Measurements from ENCODE around the gene C2CD2L. TPM values are rescaled to one million over a fixed set of nuclear protein-coding genes. Genes with fewer than 3 reads are reported as not detected.

The C2CD2L gene
- total RNA-seq, 2 experiments from 2014 or later = 10.6 to 19.0 TPM

GRCh38 chr11:119108857-119109221 is 1.7 kb downstream of the C2CD2L start:
- no peak overlapping the region for H2AFZ ChIP-seq (ENCODE audit: low read length)
- intact Hi-C loops (cut with micrococcal nuclease; ENCODE audit: unreplicated experiment) = loop anchor here (1.0 kb wide), 1 partner anchor 12 kb away; the partner anchor contains the start of gene HINFP

GRCh38 chr11:119109843-119110242 is 2.7 kb downstream of the C2CD2L start:
- H3K9me2 ChIP-seq (ENCODE audit: insufficient read depth, low read length) = no peaks in the 10 kb centered on the region
- intact Hi-C loops (cut with micrococcal nuclease; ENCODE audit: unreplicated experiment) = no loop called here
- BruUV-seq (replicated peaks) = no TSS peak
- no peak overlapping the region for H3K4me3 ChIP-seq (ENCODE audit: low read depth, low read length, poor library complexity, severe bottlenecking)
- no peak overlapping the region for H3K27ac ChIP-seq (ENCODE audit: low read depth, low read length, poor library complexity, severe bottlenecking)
- no peak overlapping the region for H2AFZ ChIP-seq (ENCODE audit: low read length)
- peaks cover 6% of the 10 kb centered on the region; the same call in 1 of the 2 replicates for H3K79me2 ChIP-seq (ENCODE audit: insufficient read depth, low read depth, low read length)
- DNase-seq (ENCODE audit: low spot score) = no peak
- H3K9me3 ChIP-seq (ENCODE audit: low read length) = no peaks in the 10 kb centered on the region
- CTCF ChIA-PET (ENCODE audit: unreplicated experiment) = interaction anchor here (0.6 to 1.4 kb wide), 2 partner anchors 11 to 46 kb away, joined by 3 to 7 read pairs; partner anchors contain the start of gene HINFP
- H4K20me1 ChIP-seq (ENCODE audit: insufficient read depth, low read length) = no peaks in the 10 kb centered on the region
- POLR2A ChIA-PET = interaction anchor here (0.9 to 4.0 kb wide), 4 partner anchors 9 to 13 kb away, joined by 3 to 41 read pairs (median 8); partner anchors contain the start of gene HINFP
- 0 out of 2 replicates have a peak overlapping the region, but pooled peaks have one; percentile 1 for H3K4me2 ChIP-seq (ENCODE audit: low read length)
- TF ChIP-seq CTCF (conservative IDR thresholded peaks at IDR 0.05; ENCODE audit: low read length) (no peak), EZH2phosphoT487 (IDR thresholded peaks at IDR 0.05; ENCODE audit: borderline replicate concordance, low read depth, low read length) (no peak)
- H3K36me3 ChIP-seq (ENCODE audit: insufficient read depth, low read length) = peaks cover 15% of the 10 kb centered on the region
- peaks cover 18% of the 10 kb centered on the region for H3K4me1 ChIP-seq (ENCODE audit: insufficient read depth, low read length, poor library complexity, severe bottlenecking)

More at GRCh38 chr11:119108857-119109221, 1.7 kb downstream of the C2CD2L start:
- CTCF ChIA-PET (ENCODE audit: unreplicated experiment) = interaction anchor here (1.4 kb wide), 1 partner anchor 12 kb away, joined by 7 read pairs; the partner anchor contains the start of gene HINFP
- no TSS peak for BruUV-seq (replicated peaks)
- Histone ChIP-seq H3K27ac (ENCODE audit: low read depth, low read length, poor library complexity, severe bottlenecking) (peak overlapping the region; percentile 41), H3K79me2 (ENCODE audit: insufficient read depth, low read depth, low read length) (peaks cover 6% of the 10 kb centered on the region; the same call in 1 of the 2 replicates), H3K36me3 (ENCODE audit: insufficient read depth, low read length) (peaks cover 10% of the 10 kb centered on the region), H3K9me2 (ENCODE audit: insufficient read depth, low read length) (no peaks in the 10 kb centered on the region), H3K9me3 (ENCODE audit: low read length) (no peaks in the 10 kb centered on the region), H3K4me2 (ENCODE audit: low read length) (peak overlapping the region; percentile 99), H3K4me3 (ENCODE audit: low read depth, low read length, poor library complexity, severe bottlenecking) (peak overlapping the region; percentile 93), H3K4me1 (ENCODE audit: insufficient read depth, low read length, poor library complexity, severe bottlenecking) (peaks cover 21% of the 10 kb centered on the region), H4K20me1 (ENCODE audit: insufficient read depth, low read length) (no peaks in the 10 kb centered on the region)
- POLR2A ChIA-PET = interaction anchor here (0.5 to 4.0 kb wide), 7 partner anchors 10 to 1101 kb away, joined by 3 to 41 read pairs (median 3); partner anchors contain the start of genes HINFP and VPS11
- no peak for TF ChIP-seq EZH2phosphoT487 (IDR thresholded peaks at IDR 0.05; ENCODE audit: borderline replicate concordance, low read depth, low read length)
- TF ChIP-seq CTCF (conservative IDR thresholded peaks at IDR 0.05; ENCODE audit: low read length) = no peak
- no peak for DNase-seq (ENCODE audit: low spot score)

- Histone ChIP-seq H4K20me1 (ENCODE audit: insufficient read depth, low read length) (no peaks in the 10 kb centered on the region), H3K9me2 (ENCODE audit: insufficient read depth, low read length) (no peaks in the 10 kb centered on the region), H2AFZ (ENCODE audit: low read length) (no peak overlapping the region), H3K27ac (ENCODE audit: low read depth, low read length, poor library complexity, severe bottlenecking) (no peak overlapping the region), H3K4me2 (ENCODE audit: low read length) (no peak overlapping the region), H3K4me3 (ENCODE audit: low read depth, low read length, poor library complexity, severe bottlenecking) (no peak overlapping the region), H3K79me2 (ENCODE audit: insufficient read depth, low read depth, low read length) (peaks cover 6% of the 10 kb centered on the region; the same call in 1 of the 2 replicates), H3K4me1 (ENCODE audit: insufficient read depth, low read length, poor library complexity, severe bottlenecking) (peaks cover 18% of the 10 kb centered on the region), H3K9me3 (ENCODE audit: low read length) (no peaks in the 10 kb centered on the region), H3K36me3 (ENCODE audit: insufficient read depth, low read length) (peaks cover 17% of the 10 kb centered on the region)
- ChIA-PET CTCF (ENCODE audit: unreplicated experiment) (no interaction called here), POLR2A (no interaction called here)
- BruUV-seq (replicated peaks) = no TSS peak
- TF ChIP-seq CTCF (conservative IDR thresholded peaks at IDR 0.05; ENCODE audit: low read length) = no peak
- TF ChIP-seq EZH2phosphoT487 (IDR thresholded peaks at IDR 0.05; ENCODE audit: borderline replicate concordance, low read depth, low read length) = no peak
- intact Hi-C loops (cut with micrococcal nuclease; ENCODE audit: unreplicated experiment) = no loop called here
- DNase-seq (ENCODE audit: low spot score) = no peak
Observed at GRCh38 chr11:119110439-119110838, 3.3 kb downstream of the C2CD2L start.
